ENCODE measurements around the gene IGFBP3.

Gene IGFBP3

GRCh38 chr7:45872116-45873034 lies 48.7 kb downstream of the IGFBP3 start:
- DNase-seq, result no peak

GRCh38 chr7:45869426-45869825 lies 51.6 kb downstream of the IGFBP3 start:
- no peak for DNase-seq

GRCh38 chr7:45867471-45867870 lies 53.6 kb downstream of the IGFBP3 start:
- DNase-seq, result no peak

- DNase-seq, result no peak
These were observed 55.3 kb downstream of the IGFBP3 start for GRCh38 chr7:45865594-45866410.

- DNase-seq, result no peak
These were observed 57.4 kb downstream of the IGFBP3 start for GRCh38 chr7:45863715-45864114.

Measured in NCI-H2081 treated with DMSO at 0.1 percent for 48 hours (cell line).